ENCODE results near the gene CRTC3.
"Not testable (repeated sequence)": the region's sequence is repeated elsewhere in the genome, so short reads cannot be mapped to it uniquely, and the experiment has no call there.

Gene CRTC3

DNA sequence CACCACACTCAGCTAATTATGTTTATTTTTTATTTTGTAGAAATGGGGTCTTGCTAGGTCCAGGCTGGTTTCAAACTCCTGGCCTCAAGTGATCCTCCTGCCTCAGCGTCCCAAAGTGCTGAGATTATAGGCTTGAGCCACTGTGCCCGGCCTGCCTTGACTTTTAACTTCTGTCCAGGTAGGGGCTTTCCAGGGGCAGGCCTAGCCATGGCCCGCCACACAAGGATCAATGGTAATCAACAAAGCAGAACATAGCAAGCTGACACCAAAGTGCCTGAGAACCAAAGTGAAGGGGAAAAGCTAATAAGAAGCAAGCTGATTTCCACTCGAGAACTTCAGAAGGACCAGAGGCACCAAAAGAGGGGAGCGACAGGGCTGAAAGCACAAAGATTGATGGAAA lies 9.4 kb upstream of the CRTC3 start:
- TF ChIP-seq, protein P1, sequence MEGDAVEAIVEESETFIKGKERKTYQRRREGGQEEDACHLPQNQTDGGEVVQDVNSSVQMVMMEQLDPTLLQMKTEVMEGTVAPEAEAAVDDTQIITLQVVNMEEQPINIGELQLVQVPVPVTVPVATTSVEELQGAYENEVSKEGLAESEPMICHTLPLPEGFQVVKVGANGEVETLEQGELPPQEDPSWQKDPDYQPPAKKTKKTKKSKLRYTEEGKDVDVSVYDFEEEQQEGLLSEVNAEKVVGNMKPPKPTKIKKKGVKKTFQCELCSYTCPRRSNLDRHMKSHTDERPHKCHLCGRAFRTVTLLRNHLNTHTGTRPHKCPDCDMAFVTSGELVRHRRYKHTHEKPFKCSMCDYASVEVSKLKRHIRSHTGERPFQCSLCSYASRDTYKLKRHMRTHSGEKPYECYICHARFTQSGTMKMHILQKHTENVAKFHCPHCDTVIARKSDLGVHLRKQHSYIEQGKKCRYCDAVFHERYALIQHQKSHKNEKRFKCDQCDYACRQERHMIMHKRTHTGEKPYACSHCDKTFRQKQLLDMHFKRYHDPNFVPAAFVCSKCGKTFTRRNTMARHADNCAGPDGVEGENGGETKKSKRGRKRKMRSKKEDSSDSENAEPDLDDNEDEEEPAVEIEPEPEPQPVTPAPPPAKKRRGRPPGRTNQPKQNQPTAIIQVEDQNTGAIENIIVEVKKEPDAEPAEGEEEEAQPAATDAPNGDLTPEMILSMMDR (IDR thresholded peaks at IDR 0.05; ENCODE audit: borderline replicate concordance, insufficient read depth, low read depth, low read length), result no peak
- no peak overlapping the region for H3K4me3 ChIP-seq (ENCODE audit: low read depth, low read length)

DNA sequence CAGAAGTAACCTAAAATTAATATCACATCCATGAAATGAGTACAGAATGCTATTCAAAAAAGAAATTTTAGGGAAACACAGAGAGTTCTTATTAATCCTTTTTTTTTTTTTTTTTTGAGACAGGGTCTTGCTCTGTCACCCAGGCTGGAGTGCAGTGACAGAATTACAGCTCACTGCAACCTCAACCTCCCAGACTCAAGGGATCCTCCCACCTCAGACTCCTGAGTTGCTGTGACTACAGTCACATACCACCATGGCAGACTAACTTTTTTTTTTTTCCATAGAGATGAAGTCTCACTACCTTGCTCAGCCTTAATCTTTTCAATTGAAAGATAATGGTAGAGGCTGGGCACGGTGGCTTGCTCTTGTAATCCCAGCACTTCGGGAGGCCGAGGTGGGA lies 6.3 kb upstream of the CRTC3 start:
- TF ChIP-seq, protein P1 (IDR thresholded peaks at IDR 0.05; ENCODE audit: borderline replicate concordance, insufficient read depth, low read depth, low read length), result no peak
- H3K4me3 ChIP-seq (ENCODE audit: low read depth, low read length), result no peak overlapping the region

GRCh38 chr15:90524018-90524803 lies 5.5 kb upstream of the CRTC3 start:
- H3K4me3 ChIP-seq (ENCODE audit: low read depth, low read length), result not testable (repeated sequence)

DNA sequence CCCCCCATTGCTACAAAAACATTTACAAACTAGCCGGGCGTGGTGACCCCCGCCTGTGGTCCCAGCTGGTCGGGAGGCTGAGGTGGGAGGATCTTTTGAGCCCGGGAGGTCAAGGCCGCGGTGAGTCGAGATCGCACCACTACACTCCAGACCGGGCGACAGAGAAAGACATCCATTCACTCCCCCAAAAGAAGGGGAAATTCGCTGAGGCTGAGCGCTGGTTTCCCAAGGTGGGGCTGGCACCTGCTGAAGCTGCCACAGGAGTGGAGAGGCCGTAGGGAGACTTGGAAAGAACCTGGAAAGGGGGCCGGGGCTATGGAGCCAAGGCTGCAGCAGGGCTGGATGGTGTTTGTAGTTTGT lies 732 bp upstream of the CRTC3 start:
- peak overlapping the region; percentile 90 for H3K4me3 ChIP-seq (ENCODE audit: low read depth, low read length)
- TF ChIP-seq, protein P1 (IDR thresholded peaks at IDR 0.05; ENCODE audit: borderline replicate concordance, insufficient read depth, low read depth, low read length), result no peak

DNA sequence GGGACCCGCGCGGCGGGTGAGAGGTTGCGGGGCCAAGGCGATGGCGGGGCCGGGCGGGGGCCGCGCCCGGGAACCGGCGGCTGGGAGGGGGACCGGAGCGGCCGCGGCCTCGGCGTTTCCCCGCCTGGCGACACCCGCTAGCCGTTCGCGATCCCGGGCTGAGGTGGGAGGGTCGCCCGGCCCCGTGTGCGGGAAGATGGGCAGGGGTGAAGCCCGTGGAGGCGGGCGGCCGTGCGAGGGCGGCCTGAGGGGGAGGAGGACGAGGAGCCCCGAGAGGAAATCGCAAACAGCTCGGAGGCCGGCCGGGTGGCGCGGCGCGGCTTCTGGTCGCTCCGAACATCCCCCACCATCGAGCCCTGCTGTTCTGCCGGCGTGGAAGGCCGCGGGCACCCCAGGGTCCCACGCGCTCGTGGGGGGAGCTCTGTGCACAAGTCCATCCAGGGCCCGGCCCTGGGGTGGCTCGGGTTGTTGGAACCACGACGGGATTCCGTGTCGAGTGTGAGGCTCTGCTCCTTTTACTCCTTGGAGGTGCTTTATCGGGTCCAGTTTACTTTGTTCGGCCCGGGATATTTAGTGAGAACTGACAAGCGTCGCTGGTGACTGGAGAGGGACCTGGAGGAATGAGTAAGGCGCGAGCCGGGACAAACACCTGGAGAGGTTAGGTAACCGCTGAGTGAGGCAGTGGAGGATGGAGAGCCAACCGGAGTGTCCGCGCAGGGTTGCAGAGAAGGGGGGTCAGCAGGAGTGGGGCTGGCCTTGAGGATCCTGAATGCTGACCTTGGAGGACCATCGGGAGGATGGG lies 728 bp downstream of the CRTC3 start:
- H3K4me3 ChIP-seq (ENCODE audit: low read depth, low read length), result peak overlapping the region; percentile 90
- TF ChIP-seq, protein P1 (IDR thresholded peaks at IDR 0.05; ENCODE audit: borderline replicate concordance, insufficient read depth, low read depth, low read length), result no peak

GRCh38 chr15:90531147-90531546 lies 1.4 kb downstream of the CRTC3 start:
- TF ChIP-seq, protein P1 (IDR thresholded peaks at IDR 0.05; ENCODE audit: borderline replicate concordance, insufficient read depth, low read depth, low read length), result no peak
- peak overlapping the region; percentile 90 for H3K4me3 ChIP-seq (ENCODE audit: low read depth, low read length)

DNA sequence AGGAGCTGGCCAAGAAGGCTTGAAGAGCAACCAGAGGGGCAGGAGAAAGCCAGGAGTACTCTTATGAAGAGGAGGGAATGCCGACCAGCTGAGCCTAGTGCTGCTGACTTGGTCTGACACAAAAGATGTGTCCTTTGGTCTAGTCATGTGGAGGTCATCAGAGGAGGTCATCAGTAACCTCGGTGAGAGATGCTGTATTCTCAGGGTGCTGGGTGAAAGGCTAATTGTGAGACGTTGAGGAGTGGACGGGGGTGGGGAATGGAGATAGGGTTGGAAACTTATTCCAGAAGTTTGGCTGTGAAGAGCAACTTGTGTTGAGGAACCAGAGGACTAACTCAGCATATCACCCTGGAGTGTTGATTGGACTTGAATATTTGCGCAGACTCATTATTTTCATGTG lies 5.5 kb downstream of the CRTC3 start:
- TF ChIP-seq, protein P1 (IDR thresholded peaks at IDR 0.05; ENCODE audit: borderline replicate concordance, insufficient read depth, low read depth, low read length), result no peak
- H3K4me3 ChIP-seq (ENCODE audit: low read depth, low read length), result no peak overlapping the region
